M059J (cell line): ENCODE results near the gene CFLAR. TPM values are rescaled to one million over a fixed set of nuclear protein-coding genes. Genes with fewer than 3 reads are reported as not detected.
A peak's percentile ranks its signal among the peaks of the same experiment; 100 is the strongest.

Experiments
- DNase-seq: peaks from one replicate; pipeline ENCODE4 v3.0.0-alpha.2; 2012; ENCODE audit warnings: low read depth
- total RNA-seq: library from RNA; depleted of rRNA; stranded (reverse); fragments of >200 nt; shearing (Covaris generic); gene quantifications from 2 replicates; pipeline ENCODE4 v1.2.3, GENCODE V29; 2014; rRNA removed

CFLAR gene
- total RNA-seq, 1 experiment from 2014 or later: 27.0 TPM

DNA sequence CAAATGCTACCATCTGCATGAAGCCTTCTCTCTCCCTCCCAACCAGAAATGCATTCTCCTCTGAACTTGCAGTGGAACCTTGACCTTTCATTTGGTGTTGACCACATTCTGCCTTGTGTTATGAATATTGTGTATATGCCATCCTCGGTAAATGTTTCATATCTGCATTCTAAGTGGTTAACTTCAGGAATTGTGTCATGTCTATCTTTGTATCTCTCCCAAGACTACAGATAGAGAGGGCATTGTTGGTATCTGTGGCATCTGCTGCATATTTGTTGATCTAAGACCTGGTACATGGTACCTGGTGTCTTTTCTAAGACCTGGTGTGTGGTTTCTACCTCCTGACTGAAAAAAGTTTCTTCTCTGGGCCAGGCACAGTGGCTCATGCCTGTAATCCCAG is 101.0 kb downstream of the CFLAR start:
- no peak for DNase-seq

DNA sequence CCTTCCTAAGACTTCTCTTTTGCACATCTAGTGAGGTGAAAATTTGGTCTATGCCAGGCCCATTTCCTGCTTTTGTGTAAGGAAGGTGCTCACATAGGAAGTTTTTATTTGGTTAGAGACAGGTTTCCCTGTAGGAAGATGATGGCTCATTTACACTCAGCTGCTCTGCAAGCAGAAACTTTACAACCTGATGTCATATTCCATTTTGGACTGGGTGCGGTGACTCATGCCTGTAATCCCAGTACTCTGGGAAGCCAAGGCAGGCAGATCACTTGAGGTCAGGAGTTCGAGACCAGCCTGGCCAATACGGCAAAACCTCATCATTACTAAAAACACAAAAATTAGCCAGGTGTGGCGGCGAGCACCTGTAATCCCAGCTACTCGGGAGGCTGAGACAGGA is 102.8 kb downstream of the CFLAR start:
- DNase-seq: peak; percentile 63

DNA sequence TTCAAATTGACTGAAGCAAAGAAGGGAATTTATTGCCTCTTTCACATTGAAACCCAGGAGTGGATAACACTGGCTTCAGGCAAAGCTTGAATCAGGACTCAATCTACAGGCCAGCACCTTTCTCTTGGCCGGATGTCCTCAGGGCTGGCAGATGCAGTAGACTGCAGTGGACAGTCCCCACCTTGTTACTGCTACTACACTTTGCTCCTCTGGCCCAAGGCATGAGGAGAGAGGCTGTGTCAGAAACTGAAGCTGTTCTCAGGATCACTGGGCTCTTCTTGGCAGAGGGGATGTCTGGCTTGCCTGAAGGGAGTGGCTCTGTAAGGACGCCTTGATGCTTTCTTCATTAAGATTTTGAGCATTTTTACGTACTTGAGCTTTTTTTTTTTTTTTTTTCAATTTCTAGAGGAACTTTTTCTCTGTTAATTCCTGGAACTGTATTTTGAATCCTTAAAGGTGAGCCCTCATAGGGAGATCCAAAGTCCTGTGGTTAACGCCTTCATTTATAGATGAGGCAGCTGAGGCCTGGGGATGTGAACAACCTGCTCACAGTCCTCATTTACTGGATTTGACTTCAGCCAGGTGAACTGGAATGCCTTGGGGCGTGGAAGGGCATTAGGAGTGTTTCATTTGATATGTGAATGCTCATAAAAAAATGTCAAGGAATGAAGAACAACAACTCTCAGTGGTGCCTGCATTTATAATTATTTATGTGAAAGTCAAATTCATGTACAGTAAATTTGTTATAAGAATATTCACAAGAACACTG is 103.5 kb downstream of the CFLAR start:
- DNase-seq: no peak

DNA sequence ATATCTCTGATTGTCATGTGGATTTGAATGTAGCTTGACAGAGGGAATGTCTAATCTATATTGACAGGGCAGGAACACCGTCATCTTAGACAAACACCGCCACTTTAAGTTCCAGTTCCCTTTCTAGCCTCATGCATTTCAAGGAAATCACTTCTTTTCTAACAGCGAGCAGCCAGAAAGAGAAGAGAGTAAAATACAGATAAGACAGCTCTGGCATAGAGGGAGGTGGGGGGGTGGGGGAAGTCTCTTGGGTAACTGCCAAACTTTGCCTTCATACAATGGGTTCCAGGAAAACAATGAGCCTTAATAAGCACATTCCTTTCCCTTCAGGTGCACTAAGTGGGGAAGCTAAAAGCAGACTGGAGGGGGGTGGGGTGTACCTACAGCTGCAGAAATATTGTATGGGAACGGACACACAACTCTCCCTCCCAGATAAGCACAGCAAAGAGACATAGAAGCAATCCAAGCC is 104.2 kb downstream of the CFLAR start:
- no peak for DNase-seq

DNA sequence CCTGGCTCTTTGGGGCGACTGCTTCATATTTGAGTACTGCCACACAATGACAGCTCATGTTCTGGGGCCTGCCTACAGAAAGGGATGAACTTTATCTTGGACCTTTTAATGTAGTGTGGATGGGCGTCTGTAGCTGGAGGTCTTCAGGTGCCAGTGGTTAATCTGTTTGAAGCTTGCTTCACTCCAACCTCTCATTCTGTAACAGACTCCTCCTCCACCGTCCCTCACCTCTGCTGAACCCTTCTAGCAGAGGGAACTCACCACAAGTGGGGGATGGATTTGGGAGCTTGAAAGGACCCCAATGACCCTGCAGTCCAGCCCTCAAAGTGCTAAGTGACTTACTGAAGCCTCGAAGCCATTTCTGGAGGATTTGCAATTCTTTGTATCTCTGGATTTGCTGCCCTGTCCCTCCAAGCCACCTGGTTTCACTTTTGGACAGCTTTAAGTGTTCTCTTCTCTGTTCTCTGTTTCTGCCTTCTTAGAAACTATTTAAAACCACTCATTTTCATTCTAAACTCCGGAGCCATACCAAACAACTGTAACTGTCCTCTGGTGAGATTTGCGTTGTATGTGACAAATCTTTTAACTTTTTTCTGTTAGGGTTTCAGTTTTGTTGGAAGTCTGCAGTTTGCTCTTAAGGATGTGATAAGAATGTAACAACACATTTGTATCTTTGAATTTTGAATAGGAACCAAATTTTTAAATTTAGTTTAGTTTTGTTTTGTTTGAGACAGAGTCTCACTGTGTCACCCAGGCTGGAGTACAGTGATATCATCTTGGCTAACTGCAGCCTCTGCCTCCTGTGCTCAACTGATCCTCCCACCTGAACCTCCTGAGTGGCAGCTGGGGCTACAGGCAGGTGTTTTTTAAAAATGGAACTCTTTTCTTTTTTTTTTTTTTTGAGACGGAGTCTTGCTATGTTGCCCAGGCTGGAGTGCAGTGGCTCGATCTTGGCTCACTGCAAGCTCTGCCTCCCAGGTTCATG is 107.4 kb downstream of the CFLAR start:
- no peak for DNase-seq

Other genes with a start within 250 kb of the CFLAR start
- gene PPIL3, start 227.1 kb upstream of the CFLAR start, total RNA-seq: 54.7 and 56.8 TPM in 2 replicates
- 36.8 and 50.9 TPM in 2 replicates for gene NIF3L1, start 226.8 kb upstream of the CFLAR start, total RNA-seq
- 10.0 and 14.3 TPM in 2 replicates for gene ORC2, start 152.5 kb upstream of the CFLAR start, total RNA-seq
- 6.7 and 8.4 TPM in 2 replicates for gene HYCC2, start 44.5 kb upstream of the CFLAR start, total RNA-seq
- 149 and 213 TPM in 2 replicates for gene NDUFB3, start 44.2 kb upstream of the CFLAR start, total RNA-seq
- gene CASP10, start 67.0 kb downstream of the CFLAR start, total RNA-seq: 6.4 and 7.9 TPM in 2 replicates
- 15.0 and 27.0 TPM in 2 replicates for gene CASP8, start 144.4 kb downstream of the CFLAR start, total RNA-seq
- 0.27 TPM in 1 of 2 replicates, not detected in the other for gene FLACC1, start 241.2 kb downstream of the CFLAR start, total RNA-seq